Duodenal mucosa (tissue), 2 donors: ENCODE results near the gene ZNF879.

Experiments used
- H3K27ac ChIP-seq: one replicate; pipeline ENCODE4 v1.7.0; 2013; ENCODE audit warnings: low read depth, low read length
- H3K27me3 ChIP-seq, 2 donors: one replicate each; pipeline ENCODE4 v1.7.0; 2013; ENCODE audit warnings: low read length in 2 of 2, control low read depth in 1 of 2; ENCODE audit not compliant: insufficient read depth in 2 of 2, control insufficient read depth in 1 of 2
- H3K36me3 ChIP-seq, 2 donors: one replicate each; pipeline ENCODE4 v1.7.0; 2013; ENCODE audit warnings: low read length in 2 of 2, control low read depth in 1 of 2; ENCODE audit not compliant: insufficient read depth in 2 of 2, control insufficient read depth in 1 of 2
- H3K4me1 ChIP-seq, 2 donors: one replicate each; pipeline ENCODE4 v1.7.0; 2013; ENCODE audit warnings: low read length in 2 of 2, control low read depth in 1 of 2; ENCODE audit not compliant: insufficient read depth in 2 of 2, control insufficient read depth in 1 of 2
- H3K4me3 ChIP-seq, 2 donors: one replicate each; pipeline ENCODE4 v1.7.0; 2013; ENCODE audit warnings: low read length in 2 of 2, low read depth in 1 of 2
- H3K9ac ChIP-seq, 2 donors: one replicate each; pipeline ENCODE4 v1.7.0; 2013; ENCODE audit warnings: low read length in 2 of 2, low read depth in 1 of 2
- H3K9me3 ChIP-seq, 2 donors: one replicate each; pipeline ENCODE4 v1.7.0; 2013; ENCODE audit warnings: low read length in 2 of 2, control low read depth in 1 of 2; ENCODE audit not compliant: control insufficient read depth in 1 of 2

The ZNF879 gene

GRCh38 chr5:179006564-179006963, 17.0 kb upstream of the ZNF879 start:
- H3K4me3 ChIP-seq: no peak overlapping the region
- H3K36me3 ChIP-seq: no peaks in the 10 kb centered on the region
- no peak overlapping the region for H3K27ac ChIP-seq
- H3K4me1 ChIP-seq: no peaks in the 10 kb centered on the region
- H3K27me3 ChIP-seq: no peaks in the 10 kb centered on the region
- no peak overlapping the region for H3K9ac ChIP-seq
- peaks cover 0 to 3% of the 10 kb centered on the region in 2 donors for H3K9me3 ChIP-seq

GRCh38 chr5:179008667-179009066, 14.9 kb upstream of the ZNF879 start:
- Histone ChIP-seq H3K9me3 (peaks cover 0 to 7% of the 10 kb centered on the region in 2 donors), H3K27ac (no peak overlapping the region), H3K4me3 (no peak overlapping the region), H3K4me1 (no peaks in the 10 kb centered on the region), H3K36me3 (no peaks in the 10 kb centered on the region), H3K27me3 (no peaks in the 10 kb centered on the region), H3K9ac (no peak overlapping the region)

GRCh38 chr5:179033004-179033580, 9.5 kb downstream of the ZNF879 start:
- Histone ChIP-seq H3K4me1 (no peaks in the 10 kb centered on the region), H3K27ac (no peak overlapping the region), H3K9me3 (peaks cover 71 to 85% of the 10 kb centered on the region in 2 donors), H3K27me3 (no peaks in the 10 kb centered on the region), H3K9ac (no peak overlapping the region), H3K4me3 (peak overlapping the region; percentile 32 to 42), H3K36me3 (peaks cover 39 to 42% of the 10 kb centered on the region in 2 donors)

- Histone ChIP-seq H3K9ac (no peak overlapping the region), H3K27me3 (no peaks in the 10 kb centered on the region), H3K4me1 (no peaks in the 10 kb centered on the region), H3K4me3 (no peak overlapping the region), H3K9me3 (peaks cover 5 to 20% of the 10 kb centered on the region in 2 donors), H3K27ac (no peak overlapping the region), H3K36me3 (no peaks in the 10 kb centered on the region)
Observed at GRCh38 chr5:179044765-179045164, 21.2 kb downstream of the ZNF879 start.

- H3K36me3 ChIP-seq: no peaks in the 10 kb centered on the region
- peaks cover 5 to 13% of the 10 kb centered on the region in 2 donors for H3K9me3 ChIP-seq
- H3K4me3 ChIP-seq: no peak overlapping the region
- H3K27me3 ChIP-seq: no peaks in the 10 kb centered on the region
- no peak overlapping the region for H3K27ac ChIP-seq
- H3K4me1 ChIP-seq: no peaks in the 10 kb centered on the region
- no peak overlapping the region for H3K9ac ChIP-seq
Observed at GRCh38 chr5:179051784-179052183, 28.2 kb downstream of the ZNF879 start.

- peaks cover 0 to 3% of the 10 kb centered on the region in 2 donors for H3K9me3 ChIP-seq
- no peak overlapping the region for H3K9ac ChIP-seq
- H3K27me3 ChIP-seq: no peaks in the 10 kb centered on the region
- no peaks in the 10 kb centered on the region for H3K4me1 ChIP-seq
- no peak overlapping the region for H3K27ac ChIP-seq
- no peak overlapping the region for H3K4me3 ChIP-seq
- no peaks in the 10 kb centered on the region for H3K36me3 ChIP-seq
Observed at GRCh38 chr5:179054036-179054785, 30.6 kb downstream of the ZNF879 start.

GRCh38 chr5:179054876-179055275, 31.3 kb downstream of the ZNF879 start:
- Histone ChIP-seq H3K4me1 (no peaks in the 10 kb centered on the region), H3K27me3 (no peaks in the 10 kb centered on the region), H3K9ac (no peak overlapping the region), H3K4me3 (no peak overlapping the region), H3K27ac (no peak overlapping the region), H3K9me3 (peaks cover 0 to 3% of the 10 kb centered on the region in 2 donors), H3K36me3 (no peaks in the 10 kb centered on the region)

- no peaks in the 10 kb centered on the region for H3K27me3 ChIP-seq
- H3K4me1 ChIP-seq: no peaks in the 10 kb centered on the region
- no peak overlapping the region for H3K4me3 ChIP-seq
- no peaks in the 10 kb centered on the region for H3K36me3 ChIP-seq
- no peak overlapping the region for H3K9ac ChIP-seq
- H3K27ac ChIP-seq: no peak overlapping the region
- H3K9me3 ChIP-seq: peaks cover 0 to 3% of the 10 kb centered on the region in 2 donors
Observed at GRCh38 chr5:179055436-179055835, 31.8 kb downstream of the ZNF879 start.

GRCh38 chr5:179055841-179056240, 32.2 kb downstream of the ZNF879 start:
- H3K27me3 ChIP-seq: no peaks in the 10 kb centered on the region
- H3K9ac ChIP-seq: no peak overlapping the region

GRCh38 chr5:179060116-179061008, 36.8 kb downstream of the ZNF879 start, which contains the start of gene ZNF354C:
Gene ZNF354C (plus strand): TSS chr5:179060373. CDS start chr5:179062069, 1,696 bp downstream.
- peaks cover 7 to 8% of the 10 kb centered on the region in 2 donors for H3K9me3 ChIP-seq
- H3K27me3 ChIP-seq: no peaks in the 10 kb centered on the region
- H3K4me1 ChIP-seq: peaks cover 0 to 9% of the 10 kb centered on the region in 2 donors
- no peak within 1 kb of the TSS for H3K27ac ChIP-seq
- peaks cover 0 to 4% of the 10 kb centered on the region in 2 donors for H3K36me3 ChIP-seq
- H3K4me3 ChIP-seq: peak within 1 kb of the TSS; percentile 82 to 87
- H3K9ac ChIP-seq: peak within 1 kb of the TSS; percentile 28 to 43

More at GRCh38 chr5:179055841-179056240, 32.2 kb downstream of the ZNF879 start:
- Histone ChIP-seq H3K36me3 (no peaks in the 10 kb centered on the region), H3K27ac (no peak overlapping the region), H3K9me3 (peaks cover 0 to 3% of the 10 kb centered on the region in 2 donors), H3K4me3 (no peak overlapping the region), H3K4me1 (peaks cover 0 to 2% of the 10 kb centered on the region in 2 donors)
